PC-3 (cell line): ENCODE measurements around the gene LY86.

ENCODE experiments used
- CTCF ChIP-seq: fragments of 300-600 bp; sonication (generic); conservative IDR thresholded peaks from 2 replicates; pipeline ENCODE4 v1.5.1; 2017; ENCODE audit warnings: antibody characterized with exemption, low read depth, mild to moderate bottlenecking, low read length
- EZH2 ChIP-seq: fragments of 300-600 bp; sonication (generic); IDR thresholded peaks from one replicate; pipeline ENCODE4 v1.6.1; 2017; ENCODE audit warnings: antibody characterized with exemption, mild to moderate bottlenecking, low read length; ENCODE audit not compliant: unreplicated experiment

GRCh38 chr6:6640926-6641325, 52.4 kb downstream of the LY86 start:
- TF ChIP-seq CTCF (no peak), EZH2 (no peak)
